GM21390 (cell line): ENCODE data around the gene DACH1.

Experiments used
- ATAC-seq: cut with Tn5 transposase; IDR thresholded peaks from one replicate; pipeline ENCODE4 v1.9.1; 2021; ENCODE audit not compliant: unreplicated experiment

Gene DACH1

DNA sequence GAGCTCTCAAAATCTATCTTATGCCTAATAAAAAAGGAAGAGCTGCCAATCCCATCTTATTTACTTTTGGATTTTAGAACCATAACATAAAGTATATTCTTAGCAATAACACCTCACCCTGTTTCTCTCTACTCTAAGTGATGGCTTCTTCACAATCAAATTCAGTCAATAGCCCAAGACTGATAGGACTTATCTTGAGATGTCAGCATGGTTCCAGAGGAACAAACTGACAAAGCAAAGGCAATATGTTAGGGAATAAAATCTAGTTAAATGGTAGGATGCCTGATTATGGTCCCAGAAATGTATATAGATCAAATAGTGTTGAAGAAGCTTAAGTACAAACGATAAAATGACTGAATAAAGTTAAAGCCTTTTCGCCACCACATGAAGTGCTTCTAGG lies 36.3 kb downstream of the DACH1 start:
- ATAC-seq = no peak

- no peak for ATAC-seq
Measured at GRCh38 chr13:71830323-71830722, 36.7 kb downstream of the DACH1 start.

DNA sequence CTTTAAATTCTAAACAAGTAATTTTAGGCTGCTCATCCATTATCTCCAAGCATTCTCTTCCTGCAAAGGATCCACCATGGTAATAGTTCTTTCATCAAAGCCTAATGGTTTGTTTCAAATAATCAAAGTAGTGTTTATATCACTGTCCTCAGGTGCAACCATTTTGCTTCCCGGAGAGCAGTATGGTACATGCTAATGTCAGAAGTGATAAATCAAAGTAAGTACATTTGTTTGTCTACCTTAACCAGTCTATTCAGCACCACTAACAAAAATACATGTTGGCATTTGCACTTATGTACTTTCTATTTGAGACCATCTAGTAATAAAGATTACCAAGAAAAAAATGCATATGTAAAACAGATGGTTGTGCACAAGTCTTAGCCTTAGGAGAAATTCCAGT lies 37.5 kb downstream of the DACH1 start:
- no peak for ATAC-seq

DNA sequence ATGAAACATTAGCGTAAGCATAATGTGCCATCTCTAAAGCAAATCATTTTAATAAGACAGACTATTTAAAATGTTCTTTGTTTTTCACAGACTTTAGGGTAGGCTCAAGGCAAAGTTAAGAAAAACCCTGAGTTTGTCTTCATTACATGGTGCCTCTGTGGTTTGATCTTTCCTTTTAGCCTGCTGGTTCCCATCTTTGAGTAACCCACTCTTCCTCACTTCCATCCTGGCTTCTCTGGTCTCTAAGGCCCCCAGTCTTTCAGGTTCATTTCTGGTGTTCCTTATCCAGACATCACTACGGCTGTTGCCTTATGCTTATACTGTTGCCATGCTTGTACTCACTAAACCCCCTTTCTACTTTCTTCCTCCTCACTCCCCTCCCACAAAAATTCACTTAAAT lies 38.4 kb downstream of the DACH1 start:
- ATAC-seq = no peak

DNA sequence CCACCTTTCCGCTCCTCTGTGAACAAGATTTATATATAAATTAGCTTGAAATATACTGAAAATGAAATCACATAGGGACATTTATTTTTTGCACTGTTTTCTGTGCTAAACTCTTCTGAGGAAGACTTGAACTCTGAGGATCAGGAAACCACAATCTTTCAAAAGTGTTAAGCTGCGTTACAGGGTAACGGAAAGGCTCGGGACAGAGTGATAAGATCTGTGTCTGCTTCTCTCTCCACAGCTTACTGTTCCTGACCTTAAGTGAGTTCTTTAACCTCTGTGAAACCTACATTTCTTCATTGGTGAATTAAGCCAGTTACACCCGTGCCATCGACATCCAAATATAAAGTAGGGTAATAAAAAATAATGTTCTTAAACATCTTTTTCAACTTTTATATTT lies 38.9 kb downstream of the DACH1 start:
- ATAC-seq = no peak

GRCh38 chr13:71827241-71827640 lies 39.8 kb downstream of the DACH1 start:
- ATAC-seq = no peak

DNA sequence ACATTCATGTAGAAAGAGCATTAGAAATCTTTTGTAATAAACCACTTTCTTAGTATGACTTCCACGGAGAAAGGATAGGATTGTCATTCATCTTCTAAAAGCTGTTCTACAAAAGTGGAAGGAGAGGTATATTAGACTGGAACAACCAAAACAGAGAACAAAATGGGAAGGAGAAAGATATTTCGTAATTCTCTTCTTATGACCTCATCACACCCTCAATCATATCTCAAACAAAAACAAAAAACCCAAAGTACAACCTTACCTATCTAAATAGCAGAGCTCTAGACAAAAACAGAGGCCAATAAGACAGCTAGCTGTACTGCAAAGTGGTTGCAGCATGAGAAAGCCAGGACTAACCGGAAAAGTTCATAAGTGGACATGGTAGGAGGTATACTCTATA lies 46.3 kb downstream of the DACH1 start:
- no peak for ATAC-seq

DNA sequence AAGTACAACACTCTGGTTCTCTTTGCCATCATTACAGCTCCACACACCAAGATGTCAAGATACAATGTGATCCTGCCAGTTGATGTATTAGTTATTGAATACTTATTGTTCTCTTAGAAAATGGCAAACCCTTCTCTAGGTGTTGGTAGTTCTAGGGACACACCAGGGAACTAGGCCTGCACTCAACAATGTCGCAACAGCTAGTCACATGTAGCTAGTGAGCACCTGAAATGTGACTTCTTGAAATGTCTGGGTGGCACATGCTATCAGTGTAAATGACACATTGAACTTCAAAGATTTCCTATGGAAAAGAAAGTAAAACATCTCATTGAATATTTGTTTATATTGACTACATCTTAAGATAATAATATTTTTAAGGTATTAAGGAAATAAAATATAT lies 49.7 kb downstream of the DACH1 start:
- ATAC-seq = no peak

- ATAC-seq = no peak
Measured at GRCh38 chr13:71814806-71815360, 52.1 kb downstream of the DACH1 start.

GRCh38 chr13:71813187-71813586 lies 53.8 kb downstream of the DACH1 start:
- no peak for ATAC-seq

GRCh38 chr13:71811344-71811743 lies 55.7 kb downstream of the DACH1 start:
- no peak for ATAC-seq

GRCh38 chr13:71808708-71809107 lies 58.3 kb downstream of the DACH1 start:
- ATAC-seq = no peak

GRCh38 chr13:71806886-71807285 lies 60.1 kb downstream of the DACH1 start:
- ATAC-seq = no peak

- ATAC-seq = no peak
Measured at GRCh38 chr13:71803066-71803465, 63.9 kb downstream of the DACH1 start.

DNA sequence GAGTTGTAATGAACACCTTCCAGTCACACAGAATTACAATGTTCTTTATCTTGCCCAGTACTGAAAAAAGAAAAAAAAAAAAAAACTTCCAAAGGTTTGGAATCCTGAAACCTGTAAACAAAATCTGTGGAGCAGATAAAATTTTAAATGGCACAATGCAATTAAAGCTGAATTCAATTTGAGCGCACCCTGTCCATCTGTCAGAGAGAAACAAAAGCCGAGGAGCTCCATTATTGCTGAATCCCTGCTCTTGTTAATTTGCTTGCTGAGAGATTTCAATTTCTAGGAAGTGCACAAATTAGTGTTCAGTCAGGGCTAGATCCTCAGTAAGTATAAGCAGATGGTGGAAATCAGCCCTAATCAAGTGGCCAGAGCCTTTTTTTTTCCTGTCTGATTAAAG lies 65.2 kb downstream of the DACH1 start:
- no peak for ATAC-seq

GRCh38 chr13:71801165-71801760 lies 65.7 kb downstream of the DACH1 start:
- ATAC-seq = no peak

GRCh38 chr13:71799324-71799723 lies 67.7 kb downstream of the DACH1 start:
- ATAC-seq = no peak

GRCh38 chr13:71798707-71799106 lies 68.3 kb downstream of the DACH1 start:
- no peak for ATAC-seq

- no peak for ATAC-seq
Measured at GRCh38 chr13:71797517-71797916, 69.5 kb downstream of the DACH1 start.

DNA sequence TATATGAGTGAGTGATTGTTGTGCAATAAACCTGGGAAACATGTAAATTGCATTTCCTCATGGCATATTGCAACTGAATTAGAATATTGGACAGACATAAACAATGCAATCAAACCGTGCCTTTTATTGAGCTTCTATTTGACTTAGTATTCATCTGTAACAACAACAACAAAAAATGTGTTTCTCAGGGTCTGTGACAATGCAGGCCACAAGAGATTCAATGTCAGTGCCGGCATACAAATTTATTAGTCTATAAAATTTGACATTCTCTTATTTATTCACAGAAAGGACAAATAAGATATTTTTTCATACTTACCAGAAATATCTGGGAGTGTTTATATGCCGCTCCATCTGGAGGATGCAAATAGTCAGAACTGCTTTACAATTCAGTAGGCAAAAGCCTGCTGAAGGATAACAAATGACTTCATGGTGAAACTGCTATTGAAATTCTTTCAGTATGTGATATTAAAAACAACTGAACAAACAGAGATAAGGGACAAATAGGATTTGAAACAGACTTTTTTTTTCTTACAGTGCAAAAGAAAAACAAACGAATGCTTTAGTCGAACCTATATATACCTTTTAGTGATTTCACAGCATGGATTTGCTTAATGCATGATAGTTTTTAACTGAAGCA lies 77.2 kb downstream of the DACH1 start:
- no peak for ATAC-seq

DNA sequence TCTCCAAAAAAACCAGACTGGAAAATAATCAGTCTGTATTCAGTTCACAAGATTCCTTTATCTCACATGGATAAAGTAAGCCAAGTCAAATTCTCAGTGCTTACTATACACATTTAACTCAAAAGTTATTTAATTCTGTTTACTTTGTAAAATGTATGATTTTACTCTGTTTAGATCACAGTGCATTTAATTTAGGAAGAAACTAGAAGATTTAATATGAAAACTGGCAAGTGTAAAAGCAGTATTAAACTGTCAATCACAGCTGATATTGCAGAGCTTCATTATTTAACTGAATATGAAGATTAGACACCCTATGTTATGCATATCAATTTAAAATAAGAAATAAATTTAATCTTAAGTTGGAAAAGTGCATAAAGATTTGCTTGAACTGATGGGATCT lies 78.0 kb downstream of the DACH1 start:
- no peak for ATAC-seq

DNA sequence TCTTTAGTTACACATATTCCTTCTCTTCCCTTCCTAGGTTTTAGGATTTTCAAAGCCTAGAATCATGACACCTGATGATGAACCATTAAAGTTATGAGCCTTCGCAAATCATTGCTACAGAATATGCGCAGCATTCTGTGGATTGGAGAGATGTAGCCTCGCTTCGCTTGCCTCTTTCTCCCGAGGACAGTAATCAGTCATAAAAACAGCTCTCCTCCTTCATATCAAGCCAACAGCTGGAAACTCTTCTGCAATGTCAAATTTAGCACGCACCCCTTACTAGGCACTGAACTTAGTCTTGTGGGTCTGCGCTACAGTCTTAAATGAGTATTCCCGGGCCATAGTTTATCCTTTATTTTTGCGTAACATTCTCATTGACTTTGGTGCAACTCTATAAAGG lies 79.6 kb downstream of the DACH1 start:
- ATAC-seq = no peak

DNA sequence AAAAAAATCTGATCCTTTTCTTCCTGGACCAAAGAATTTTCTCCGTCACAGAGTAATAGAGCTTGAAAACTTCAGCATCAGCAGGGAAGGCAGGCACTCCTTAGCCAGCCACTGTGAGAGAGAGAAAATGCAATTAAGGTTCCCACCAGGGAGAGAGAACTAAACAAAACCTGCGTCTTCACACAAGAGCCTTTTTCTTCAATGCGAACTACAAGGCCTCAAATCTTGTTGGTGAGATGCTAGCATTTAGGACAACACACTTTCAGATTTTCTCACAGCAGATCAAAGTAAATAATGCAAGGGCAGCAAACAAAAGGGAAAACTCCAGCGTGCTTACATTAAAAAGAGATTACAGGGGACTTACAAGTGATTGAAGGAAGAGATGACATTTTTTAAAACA lies 80.1 kb downstream of the DACH1 start:
- no peak for ATAC-seq
